PC-9 (cell line): ENCODE results near the gene MB21D2. TPM values are rescaled to one million over a fixed set of nuclear protein-coding genes. Genes with fewer than 3 reads are reported as not detected.

ENCODE experiments used
- BruUV-seq: library from RNA; stranded (reverse); fragments of 400-500 nt; replicated peaks from 2 replicates; lab custom pipeline; 2021; lab: Mats Ljungman, UMichigan
- CTCF ChIA-PET: fragments of 300-600 bp; sonication (Branson Sonifier 250); formaldehyde crosslinking; loops from one replicate; lab custom pipeline; 2022; ENCODE audit warnings: antibody characterized with exemption; lab: Charles Lee
- POLR2A ChIA-PET: fragments of 300-600 bp; sonication (Branson Sonifier 250); formaldehyde crosslinking; loops from one replicate; lab custom pipeline; 2022; ENCODE audit warnings: antibody characterized with exemption; ENCODE audit not compliant: unreplicated experiment; lab: Charles Lee
- DNase-seq, 2 experiments: peaks; one replicate each; pipeline versions ENCODE4 v3.0.0 to v3.0.0-alpha.2; 2015 to 2022; ENCODE audit warnings: mixed read lengths in 1 of 2
- H2AFZ ChIP-seq: fragments of 200-600 bp; sonication (generic); 2 replicates; pipeline ENCODE4 v1.8.1; 2017; ENCODE audit warnings: antibody characterized with exemption
- H3F3A ChIP-seq: fragments of 200-600 bp; sonication (generic); 2 replicates; pipeline ENCODE4 v1.8.1; 2017; ENCODE audit warnings: antibody characterized with exemption, mild to moderate bottlenecking, low read depth; ENCODE audit not compliant: insufficient read depth
- H3K27ac ChIP-seq: fragments of 200-600 bp; sonication (generic); 2 replicates; pipeline ENCODE4 v1.6.1; 2016; ENCODE audit warnings: mixed run types
- H3K27me3 ChIP-seq: fragments of 200-600 bp; sonication (generic); 2 replicates; pipeline ENCODE4 v1.6.1; 2016; ENCODE audit warnings: low read depth, mixed run types; ENCODE audit not compliant: insufficient read depth
- H3K36me3 ChIP-seq: fragments of 200-600 bp; sonication (generic); 2 replicates; pipeline ENCODE4 v1.6.1; 2016; ENCODE audit warnings: low read depth, mixed run types
- H3K4me1 ChIP-seq: fragments of 200-600 bp; sonication (generic); replicated peaks from 2 replicates; pipeline ENCODE4 v1.6.1; 2016; ENCODE audit warnings: mixed run types; ENCODE audit not compliant: insufficient read depth
- H3K4me2 ChIP-seq: fragments of 200-600 bp; sonication (generic); 2 replicates; pipeline ENCODE4 v1.6.1; 2017; ENCODE audit warnings: mixed run types
- H3K4me3 ChIP-seq: fragments of 200-600 bp; sonication (generic); 2 replicates; pipeline ENCODE4 v1.6.1; 2016; ENCODE audit warnings: mixed run types
- H3K79me2 ChIP-seq: fragments of 200-600 bp; sonication (generic); 2 replicates; pipeline ENCODE4 v1.6.1; 2017; ENCODE audit warnings: low read depth, mixed run types
- H3K9me2 ChIP-seq: fragments of 200-600 bp; sonication (generic); 2 replicates; pipeline ENCODE4 v1.8.1; 2017; ENCODE audit warnings: mild to moderate bottlenecking; ENCODE audit not compliant: insufficient read depth
- H3K9me3 ChIP-seq: fragments of 200-600 bp; sonication (generic); 2 replicates; pipeline ENCODE4 v1.8.1; 2016; ENCODE audit warnings: low read depth; ENCODE audit not compliant: insufficient read depth
- H4K20me1 ChIP-seq: fragments of 200-600 bp; sonication (generic); 2 replicates; pipeline ENCODE4 v1.8.1; 2017; ENCODE audit not compliant: insufficient read depth
- CTCF ChIP-seq: fragments of 200-600 bp; sonication (generic); conservative IDR thresholded peaks from 2 replicates; pipeline ENCODE4 v1.6.1; 2017; ENCODE audit warnings: mixed run types, antibody characterized with exemption, mild to moderate bottlenecking, moderate library complexity
- EZH2 ChIP-seq: fragments of 200-600 bp; sonication (generic); IDR thresholded peaks from 2 replicates; pipeline ENCODE4 v1.8.0; 2017; ENCODE audit warnings: antibody characterized with exemption, low read depth
- intact Hi-C: fragments of 100-400 bp; cut with micrococcal nuclease; formaldehyde crosslinking; loops from one replicate; pipeline ENCODE4 v1.10.0; 2022; ENCODE audit not compliant: unreplicated experiment
- total RNA-seq: library from RNA; stranded (reverse); gene quantifications from 2 replicates; pipeline ENCODE4 v1.2.3, GENCODE V29; 2021

MB21D2 gene
- total RNA-seq, 1 experiment from 2014 or later, result 5.1 TPM

- no peak overlapping the region for H2AFZ ChIP-seq
- H3K4me3 ChIP-seq, result peak overlapping the region; percentile 6; the same call in 1 of the 2 replicates
- H3K4me1 ChIP-seq, result peaks cover 86% of the 10 kb centered on the region
Measured at GRCh38 chr3:192890347-192891335, 27.0 kb downstream of the MB21D2 start.

DNA sequence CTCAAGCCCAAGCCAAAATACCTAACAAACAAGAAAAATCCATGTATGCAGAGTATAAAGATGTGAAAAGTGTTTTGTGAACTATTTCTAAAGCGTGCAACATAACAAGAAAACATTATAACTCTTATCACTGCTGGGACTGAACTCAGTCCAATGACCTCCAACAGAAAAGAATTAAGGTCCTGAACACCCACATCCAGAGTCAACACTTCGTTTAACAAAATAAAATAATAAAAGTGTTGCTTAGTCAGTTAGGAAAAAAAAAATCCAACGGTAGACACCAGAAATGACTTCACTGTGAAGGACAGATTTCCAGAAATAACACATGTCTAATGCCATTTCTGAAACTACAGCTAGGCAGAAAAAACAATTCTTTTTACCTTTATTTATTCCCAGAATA is 28.0 kb downstream of the MB21D2 start:
- no TSS peak for BruUV-seq
- intact Hi-C loops, result loop anchor here (1.0 to 10.0 kb wide), 3 partner anchors 18 to 1055 kb away; no protein-coding TSS in a partner anchor
- H3K4me1 ChIP-seq, result peaks cover 84% of the 10 kb centered on the region
- H3F3A ChIP-seq, result peaks cover 22% of the 10 kb centered on the region; the same call in 1 of the 2 replicates
- CTCF ChIA-PET, result interaction anchor here (1.4 kb wide), 1 partner anchor 17 kb away, joined by 5 read pairs; no protein-coding TSS in a partner anchor
- peak overlapping the region; percentile 49 for H3K27ac ChIP-seq
- H3K36me3 ChIP-seq, result no peaks in the 10 kb centered on the region
- peaks cover 68% of the 10 kb centered on the region for H3K79me2 ChIP-seq
- TF ChIP-seq EZH2 (no peak), CTCF (no peak)
- POLR2A ChIA-PET, result interaction anchor here (0.5 to 0.6 kb wide), 2 partner anchors 17 to 29 kb away, joined by 3 to 4 read pairs; no protein-coding TSS in a partner anchor
- H4K20me1 ChIP-seq, result no peaks in the 10 kb centered on the region
- H3K9me2 ChIP-seq, result no peaks in the 10 kb centered on the region
- no peak overlapping the region for H2AFZ ChIP-seq
- H3K4me3 ChIP-seq, result peak overlapping the region; percentile 6; the same call in 1 of the 2 replicates
- DNase-seq, result no peak
- no peaks in the 10 kb centered on the region for H3K27me3 ChIP-seq
- H3K4me2 ChIP-seq, result peak overlapping the region; percentile 54
- no peaks in the 10 kb centered on the region for H3K9me3 ChIP-seq

More at GRCh38 chr3:192890347-192891335, 27.0 kb downstream of the MB21D2 start:
- Histone ChIP-seq H4K20me1 (no peaks in the 10 kb centered on the region), H3K36me3 (no peaks in the 10 kb centered on the region), H3K9me3 (no peaks in the 10 kb centered on the region), H3K4me2 (peak overlapping the region; percentile 54), H3K27ac (peak overlapping the region; percentile 49), H3K27me3 (no peaks in the 10 kb centered on the region), H3K9me2 (no peaks in the 10 kb centered on the region), H3F3A (peaks cover 22% of the 10 kb centered on the region; the same call in 1 of the 2 replicates), H3K79me2 (peaks cover 78% of the 10 kb centered on the region)
- TF ChIP-seq CTCF (no peak), EZH2 (no peak)
- BruUV-seq, result no TSS peak
- ChIA-PET CTCF (interaction anchor here (0.6 to 0.7 kb wide), 2 partner anchors 9 to 25 kb away, joined by 3 to 4 read pairs; no protein-coding TSS in a partner anchor), POLR2A (interaction anchor here (0.7 kb wide), 1 partner anchor 18 kb away, joined by 3 read pairs; no protein-coding TSS in a partner anchor)
- intact Hi-C loops, result loop anchor here (10.0 kb wide), 1 partner anchor 1054 kb away; no protein-coding TSS in a partner anchor
- peak in 1 of 2 experiments; percentile 69 for DNase-seq

- POLR2A ChIA-PET, result interaction anchor here (0.5 to 1.4 kb wide), 3 partner anchors 9 to 179 kb away, joined by 3 to 11 read pairs (median 7); no protein-coding TSS in a partner anchor
Measured at GRCh38 chr3:192888190-192888589, 29.5 kb downstream of the MB21D2 start.

More at GRCh38 chr3:192888190-192888589, 29.5 kb downstream of the MB21D2 start:
- intact Hi-C loops, result loop anchor here (5.0 kb wide), 1 partner anchor 291 kb away; no protein-coding TSS in a partner anchor
- no peak overlapping the region for H3K4me3 ChIP-seq
- peaks cover 22% of the 10 kb centered on the region; the same call in 1 of the 2 replicates for H3F3A ChIP-seq
- peaks cover 78% of the 10 kb centered on the region for H3K4me1 ChIP-seq
- no peaks in the 10 kb centered on the region for H4K20me1 ChIP-seq
- TF ChIP-seq CTCF, result no peak
- TF ChIP-seq EZH2, result no peak
- no peak for DNase-seq
- CTCF ChIA-PET, result interaction anchor here (0.6 to 1.4 kb wide), 2 partner anchors 18 to 127 kb away, joined by 3 to 5 read pairs; no protein-coding TSS in a partner anchor
- no peaks in the 10 kb centered on the region for H3K27me3 ChIP-seq
- no TSS peak for BruUV-seq
- H2AFZ ChIP-seq, result no peak overlapping the region
- H3K27ac ChIP-seq, result no peak overlapping the region
- H3K4me2 ChIP-seq, result no peak overlapping the region
- no peaks in the 10 kb centered on the region for H3K36me3 ChIP-seq
- no peaks in the 10 kb centered on the region for H3K9me2 ChIP-seq
- peaks cover 54% of the 10 kb centered on the region for H3K79me2 ChIP-seq
- H3K9me3 ChIP-seq, result no peaks in the 10 kb centered on the region
